ENCODE results near the gene MLST8.
"Not testable (repeated sequence)": the region's sequence is repeated elsewhere in the genome, so short reads cannot be mapped to it uniquely, and the experiment has no call there.

MLST8 gene

DNA sequence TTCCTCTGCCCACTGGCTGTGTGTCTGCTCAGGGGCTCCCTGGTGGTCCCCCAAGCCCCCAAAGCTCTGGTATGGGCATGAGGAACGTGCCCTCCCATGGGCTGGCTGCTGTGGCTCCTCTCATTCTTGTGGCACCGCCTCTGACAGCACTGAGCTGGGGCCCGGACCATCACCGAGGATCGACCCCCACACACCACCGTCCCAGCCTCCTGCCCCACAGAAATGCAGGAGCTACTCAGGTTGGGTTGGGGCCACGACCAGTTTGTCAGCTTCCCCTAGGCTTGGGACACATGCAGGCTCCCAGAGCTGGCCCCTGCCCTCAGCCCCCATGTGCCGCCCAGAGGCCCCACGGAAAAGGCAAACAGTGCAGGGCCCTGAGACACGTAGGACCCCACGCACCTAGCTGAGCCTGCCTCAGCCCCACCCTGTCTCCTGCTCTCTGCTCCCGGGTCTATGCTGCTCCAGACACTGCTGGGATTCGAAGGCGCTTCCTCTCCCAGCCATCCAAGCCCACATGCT lies 5.6 kb upstream of the MLST8 start:
- Histone ChIP-seq H3K4me2 (ENCODE audit: low read depth, low read length) (no peak overlapping the region), H3K27me3 (replicated peaks; ENCODE audit: insufficient read depth, low read length) (peaks cover 64% of the 10 kb centered on the region), H3F3A (ENCODE audit: insufficient read depth, low read length) (0 out of 2 replicates have a peak, but pooled peaks cover 2% of the 10 kb centered on the region), H3K36me3 (replicated peaks; ENCODE audit: insufficient read depth, low read length) (no peaks in the 10 kb centered on the region), H3K9me3 (replicated peaks; ENCODE audit: insufficient read depth, low read length) (no peaks in the 10 kb centered on the region), H3K4me3 (ENCODE audit: low read length) (no peak overlapping the region), H3K79me2 (ENCODE audit: low read length) (no peaks in the 10 kb centered on the region), H4K20me1 (ENCODE audit: insufficient read depth, low read length) (no peaks in the 10 kb centered on the region), H3K9me2 (replicated peaks; ENCODE audit: insufficient read depth, low read length) (no peaks in the 10 kb centered on the region), H3K9ac (ENCODE audit: low read length) (no peak overlapping the region), H3K27ac (ENCODE audit: low read length) (no peak overlapping the region), H2AFZ (ENCODE audit: low read length) (no peak overlapping the region), H3K4me1 (ENCODE audit: low read length) (peaks cover 2% of the 10 kb centered on the region; the same call in 1 of the 2 replicates)
- TF ChIP-seq EZH2 (optimal IDR thresholded peaks at IDR 0.05; ENCODE audit: low read depth, low read length) (no peak), EZH2phosphoT487 (IDR thresholded peaks at IDR 0.05; ENCODE audit: low read length) (no peak)
- TF ChIP-seq, protein P1, sequence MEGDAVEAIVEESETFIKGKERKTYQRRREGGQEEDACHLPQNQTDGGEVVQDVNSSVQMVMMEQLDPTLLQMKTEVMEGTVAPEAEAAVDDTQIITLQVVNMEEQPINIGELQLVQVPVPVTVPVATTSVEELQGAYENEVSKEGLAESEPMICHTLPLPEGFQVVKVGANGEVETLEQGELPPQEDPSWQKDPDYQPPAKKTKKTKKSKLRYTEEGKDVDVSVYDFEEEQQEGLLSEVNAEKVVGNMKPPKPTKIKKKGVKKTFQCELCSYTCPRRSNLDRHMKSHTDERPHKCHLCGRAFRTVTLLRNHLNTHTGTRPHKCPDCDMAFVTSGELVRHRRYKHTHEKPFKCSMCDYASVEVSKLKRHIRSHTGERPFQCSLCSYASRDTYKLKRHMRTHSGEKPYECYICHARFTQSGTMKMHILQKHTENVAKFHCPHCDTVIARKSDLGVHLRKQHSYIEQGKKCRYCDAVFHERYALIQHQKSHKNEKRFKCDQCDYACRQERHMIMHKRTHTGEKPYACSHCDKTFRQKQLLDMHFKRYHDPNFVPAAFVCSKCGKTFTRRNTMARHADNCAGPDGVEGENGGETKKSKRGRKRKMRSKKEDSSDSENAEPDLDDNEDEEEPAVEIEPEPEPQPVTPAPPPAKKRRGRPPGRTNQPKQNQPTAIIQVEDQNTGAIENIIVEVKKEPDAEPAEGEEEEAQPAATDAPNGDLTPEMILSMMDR (IDR thresholded peaks at IDR 0.05; ENCODE audit: low read length) = no peak
- DNase-seq = no peak

GRCh38 chr16:2200313-2200712 lies 4.9 kb upstream of the MLST8 start:
- Histone ChIP-seq H3K4me1 (ENCODE audit: low read length) (peaks cover 3% of the 10 kb centered on the region; the same call in 1 of the 2 replicates), H3F3A (ENCODE audit: insufficient read depth, low read length) (0 out of 2 replicates have a peak, but pooled peaks cover 3% of the 10 kb centered on the region), H3K4me3 (ENCODE audit: low read length) (no peak overlapping the region), H3K27me3 (replicated peaks; ENCODE audit: insufficient read depth, low read length) (peaks cover 58% of the 10 kb centered on the region), H3K9ac (ENCODE audit: low read length) (no peak overlapping the region), H3K79me2 (ENCODE audit: low read length) (no peaks in the 10 kb centered on the region), H3K9me2 (replicated peaks; ENCODE audit: insufficient read depth, low read length) (no peaks in the 10 kb centered on the region), H3K4me2 (ENCODE audit: low read depth, low read length) (no peak overlapping the region), H2AFZ (ENCODE audit: low read length) (no peak overlapping the region), H4K20me1 (ENCODE audit: insufficient read depth, low read length) (no peaks in the 10 kb centered on the region), H3K27ac (ENCODE audit: low read length) (no peak overlapping the region), H3K9me3 (replicated peaks; ENCODE audit: insufficient read depth, low read length) (no peaks in the 10 kb centered on the region), H3K36me3 (replicated peaks; ENCODE audit: insufficient read depth, low read length) (no peaks in the 10 kb centered on the region)
- TF ChIP-seq EZH2 (optimal IDR thresholded peaks at IDR 0.05; ENCODE audit: low read depth, low read length) (no peak), EZH2phosphoT487 (IDR thresholded peaks at IDR 0.05; ENCODE audit: low read length) (no peak)
- TF ChIP-seq, protein P1 (IDR thresholded peaks at IDR 0.05; ENCODE audit: low read length) = no peak
- DNase-seq = no peak

- not testable (repeated sequence) for H3K9me2 ChIP-seq (replicated peaks; ENCODE audit: insufficient read depth, low read length); H2AFZ ChIP-seq (ENCODE audit: low read length); H3K4me3 ChIP-seq (ENCODE audit: low read length); H4K20me1 ChIP-seq (ENCODE audit: insufficient read depth, low read length); DNase-seq; H3K9me3 ChIP-seq (replicated peaks; ENCODE audit: insufficient read depth, low read length); H3K9ac ChIP-seq (ENCODE audit: low read length); H3K4me1 ChIP-seq (ENCODE audit: low read length); H3F3A ChIP-seq (ENCODE audit: insufficient read depth, low read length); H3K36me3 ChIP-seq (replicated peaks; ENCODE audit: insufficient read depth, low read length); H3K27ac ChIP-seq (ENCODE audit: low read length); H3K4me2 ChIP-seq (ENCODE audit: low read depth, low read length)
- Histone ChIP-seq H3K27me3 (replicated peaks; ENCODE audit: insufficient read depth, low read length) (peaks cover 37% of the 10 kb centered on the region), H3K79me2 (ENCODE audit: low read length) (peaks cover 27% of the 10 kb centered on the region)
These were observed 2.0 kb upstream of the MLST8 start for GRCh38 chr16:2203119-2203688.
